ENCODE measurements around the gene CDC42SE2.
"Not testable (repeated sequence)": the region's sequence is repeated elsewhere in the genome, so short reads cannot be mapped to it uniquely, and the experiment has no call there.

The CDC42SE2 gene

DNA sequence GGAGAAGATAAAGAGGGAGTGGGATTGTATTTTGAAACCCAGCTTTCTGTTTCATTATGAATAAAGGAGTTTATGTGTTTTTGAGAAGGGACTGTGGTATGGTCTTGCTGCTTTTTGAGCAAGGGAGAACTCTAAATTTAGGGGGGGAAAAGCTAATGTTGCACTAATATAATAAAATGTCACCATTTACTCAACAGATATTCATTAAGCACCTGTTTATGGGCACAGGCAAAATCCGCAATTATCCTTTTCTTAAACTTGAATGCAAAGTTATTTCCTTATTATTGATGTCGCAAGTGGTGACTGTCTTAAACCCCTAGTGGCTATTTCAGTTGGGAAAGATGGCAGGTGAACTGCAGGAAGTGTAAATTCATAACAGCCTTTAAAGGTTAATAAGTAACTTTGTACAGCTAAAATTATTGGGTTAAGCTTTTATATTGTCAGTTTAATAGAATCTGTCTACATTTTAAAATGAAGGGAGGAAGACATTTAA lies 1.5 kb downstream of the CDC42SE2 start:
- H3K4me3 ChIP-seq (ENCODE audit: control insufficient read depth, low read depth, low read length) = peak overlapping the region; percentile 79
- no peak for DNase-seq (ENCODE audit: low read depth)
- TF ChIP-seq, protein P1, sequence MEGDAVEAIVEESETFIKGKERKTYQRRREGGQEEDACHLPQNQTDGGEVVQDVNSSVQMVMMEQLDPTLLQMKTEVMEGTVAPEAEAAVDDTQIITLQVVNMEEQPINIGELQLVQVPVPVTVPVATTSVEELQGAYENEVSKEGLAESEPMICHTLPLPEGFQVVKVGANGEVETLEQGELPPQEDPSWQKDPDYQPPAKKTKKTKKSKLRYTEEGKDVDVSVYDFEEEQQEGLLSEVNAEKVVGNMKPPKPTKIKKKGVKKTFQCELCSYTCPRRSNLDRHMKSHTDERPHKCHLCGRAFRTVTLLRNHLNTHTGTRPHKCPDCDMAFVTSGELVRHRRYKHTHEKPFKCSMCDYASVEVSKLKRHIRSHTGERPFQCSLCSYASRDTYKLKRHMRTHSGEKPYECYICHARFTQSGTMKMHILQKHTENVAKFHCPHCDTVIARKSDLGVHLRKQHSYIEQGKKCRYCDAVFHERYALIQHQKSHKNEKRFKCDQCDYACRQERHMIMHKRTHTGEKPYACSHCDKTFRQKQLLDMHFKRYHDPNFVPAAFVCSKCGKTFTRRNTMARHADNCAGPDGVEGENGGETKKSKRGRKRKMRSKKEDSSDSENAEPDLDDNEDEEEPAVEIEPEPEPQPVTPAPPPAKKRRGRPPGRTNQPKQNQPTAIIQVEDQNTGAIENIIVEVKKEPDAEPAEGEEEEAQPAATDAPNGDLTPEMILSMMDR (IDR thresholded peaks at IDR 0.05; ENCODE audit: control insufficient read depth, insufficient read depth, low read depth, low read length, missing control alignments) = peak; percentile 28

DNA sequence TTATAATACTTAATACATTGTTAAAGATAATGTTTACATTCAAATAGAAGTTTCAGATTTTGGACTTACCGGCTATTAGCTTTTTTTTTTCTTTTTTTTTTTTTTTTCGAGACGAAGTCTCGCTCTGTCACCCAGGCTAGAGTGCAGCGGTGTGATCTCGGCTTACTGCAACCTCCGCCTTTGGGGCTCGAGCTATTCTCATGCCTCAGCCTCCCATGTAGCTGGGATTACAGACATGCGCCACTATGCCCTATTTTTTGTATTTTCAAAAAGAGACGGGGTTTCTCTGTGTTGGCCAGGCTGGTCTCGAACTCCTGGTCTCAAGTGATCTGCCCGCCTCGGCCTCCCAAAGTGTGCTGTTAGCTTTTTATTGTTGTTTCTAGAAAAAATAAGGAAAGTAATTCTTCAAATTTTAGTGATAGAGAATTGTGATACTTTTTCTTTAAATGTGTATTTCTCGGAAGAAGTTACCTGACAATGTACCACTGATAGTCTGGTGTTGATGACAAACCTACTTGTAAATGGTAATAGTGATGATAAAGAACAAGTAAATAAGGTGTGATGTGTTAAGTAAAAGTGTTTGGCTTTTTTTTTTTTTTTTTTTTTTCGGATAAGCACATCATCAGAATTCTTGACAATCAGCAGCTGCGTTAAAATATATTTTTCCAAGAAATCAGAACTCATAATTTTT lies 2.7 kb downstream of the CDC42SE2 start:
- TF ChIP-seq, protein P1 (IDR thresholded peaks at IDR 0.05; ENCODE audit: control insufficient read depth, insufficient read depth, low read depth, low read length, missing control alignments) = no peak
- no peak overlapping the region for H3K4me3 ChIP-seq (ENCODE audit: control insufficient read depth, low read depth, low read length)
- no peak for DNase-seq (ENCODE audit: low read depth)

DNA sequence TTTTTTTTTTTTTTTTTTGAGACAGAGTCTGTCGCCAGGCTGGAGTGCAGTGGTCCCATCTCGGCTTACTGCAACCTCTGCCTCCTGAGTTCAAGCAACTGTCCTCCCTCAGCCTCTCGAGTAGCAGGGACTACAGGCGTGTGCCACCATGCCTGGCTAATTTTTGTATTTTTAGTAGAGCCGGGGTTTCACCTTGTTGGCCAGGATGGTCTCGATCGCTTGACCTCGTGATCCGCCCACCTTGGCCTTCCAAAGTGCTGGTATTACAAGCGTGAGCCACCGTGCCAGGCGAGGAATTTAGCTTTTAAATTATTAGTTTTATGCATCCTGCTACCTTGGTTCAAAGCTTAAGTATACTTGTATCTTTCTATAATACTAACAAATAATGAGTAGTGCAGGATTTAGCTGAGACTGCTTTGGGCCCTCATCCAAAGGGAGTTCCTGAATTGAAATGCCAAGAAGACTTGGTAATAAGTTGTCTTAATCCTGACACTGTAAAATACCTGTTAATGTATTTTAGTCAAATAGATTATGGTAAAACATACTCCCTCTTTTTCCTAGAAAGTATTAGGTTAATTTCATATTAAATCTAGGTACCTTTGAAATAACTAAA lies 5.0 kb downstream of the CDC42SE2 start:
- DNase-seq (ENCODE audit: low read depth) = no peak
- no peak overlapping the region for H3K4me3 ChIP-seq (ENCODE audit: control insufficient read depth, low read depth, low read length)
- TF ChIP-seq, protein P1 (IDR thresholded peaks at IDR 0.05; ENCODE audit: control insufficient read depth, insufficient read depth, low read depth, low read length, missing control alignments) = no peak

DNA sequence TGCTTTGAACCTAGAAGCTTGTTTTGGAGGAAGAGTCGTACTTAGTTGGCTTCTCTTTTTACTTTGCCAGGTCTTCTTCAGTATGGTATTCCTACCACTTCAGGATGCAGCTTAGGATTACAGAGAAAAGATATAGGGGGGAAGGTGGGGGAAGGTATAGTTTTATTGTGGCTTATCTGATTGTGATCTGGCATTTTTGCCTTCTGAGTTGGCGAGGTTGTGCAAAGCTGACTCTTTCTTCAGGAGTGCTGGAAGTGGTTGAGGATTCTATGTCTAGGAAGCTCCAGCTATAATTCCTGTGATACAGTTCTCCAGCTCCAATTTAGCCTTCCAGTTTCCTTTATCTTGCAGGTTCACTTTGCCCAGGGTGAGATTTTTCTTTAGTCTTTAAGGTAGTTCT lies 7.0 kb downstream of the CDC42SE2 start:
- no peak overlapping the region for H3K4me3 ChIP-seq (ENCODE audit: control insufficient read depth, low read depth, low read length)
- DNase-seq (ENCODE audit: low read depth) = no peak
- TF ChIP-seq, protein P1 (IDR thresholded peaks at IDR 0.05; ENCODE audit: control insufficient read depth, insufficient read depth, low read depth, low read length, missing control alignments) = no peak

DNA sequence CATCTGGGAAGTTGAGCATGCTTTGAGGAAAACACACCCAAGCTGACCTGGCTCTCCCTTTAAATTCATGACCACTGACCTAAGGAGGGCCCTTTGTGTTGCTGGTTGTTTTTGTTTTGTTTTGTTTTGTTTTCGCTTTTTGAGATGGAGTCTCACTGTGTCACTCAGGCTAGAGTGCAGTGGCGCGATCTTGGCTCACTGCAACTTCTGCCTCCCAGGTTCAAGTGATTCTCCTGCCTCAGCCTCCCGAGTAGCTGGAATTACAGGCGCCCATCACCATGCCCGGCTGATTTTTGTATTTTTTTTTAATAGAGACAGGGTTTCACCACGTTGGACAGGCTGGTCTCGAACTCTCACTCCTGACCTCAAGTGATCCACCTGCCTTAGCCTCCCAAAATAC lies 8.0 kb downstream of the CDC42SE2 start:
- not testable (repeated sequence) for H3K4me3 ChIP-seq (ENCODE audit: control insufficient read depth, low read depth, low read length); DNase-seq (ENCODE audit: low read depth)

DNA sequence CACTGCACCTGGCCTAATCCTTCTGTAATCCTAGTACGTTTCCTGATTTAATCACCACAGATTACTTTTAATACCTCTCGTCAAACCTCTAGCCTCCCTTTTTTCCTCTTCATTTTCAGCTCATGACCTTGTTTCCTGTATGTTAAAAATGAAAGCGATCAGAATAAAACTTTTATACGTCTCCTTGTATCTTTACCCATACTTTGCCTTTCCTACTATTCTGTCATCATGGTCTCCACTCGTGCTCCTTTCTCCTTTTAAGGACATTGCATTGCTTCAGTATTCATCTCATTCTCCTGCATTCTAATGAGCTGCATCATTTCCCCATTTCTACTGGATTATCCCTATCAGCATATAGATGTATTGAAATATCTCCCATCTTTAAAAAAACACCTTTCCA lies 8.5 kb downstream of the CDC42SE2 start:
- H3K4me3 ChIP-seq (ENCODE audit: control insufficient read depth, low read depth, low read length) = no peak overlapping the region
- TF ChIP-seq, protein P1 (IDR thresholded peaks at IDR 0.05; ENCODE audit: control insufficient read depth, insufficient read depth, low read depth, low read length, missing control alignments) = no peak
- DNase-seq (ENCODE audit: low read depth) = no peak

DNA sequence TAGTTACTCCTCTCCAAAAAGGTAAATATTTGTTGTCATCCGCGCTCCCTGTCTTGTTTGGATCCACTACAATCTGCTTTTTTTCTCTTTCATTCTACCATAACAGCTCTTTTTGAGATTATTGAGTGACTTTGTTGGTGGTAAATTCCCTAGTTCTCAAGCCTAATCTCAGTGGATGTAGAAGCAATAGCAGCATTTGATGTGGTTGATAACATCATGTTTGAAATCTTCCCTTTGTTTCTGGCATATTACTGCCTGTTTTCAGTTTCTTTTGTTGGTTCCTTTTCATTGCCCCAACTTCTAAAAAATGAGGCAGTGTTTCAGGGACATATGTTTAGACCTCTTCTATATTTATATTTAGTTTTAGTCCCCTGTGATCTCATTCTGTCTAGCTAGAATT lies 8.9 kb downstream of the CDC42SE2 start:
- DNase-seq (ENCODE audit: low read depth) = no peak
- TF ChIP-seq, protein P1 (IDR thresholded peaks at IDR 0.05; ENCODE audit: control insufficient read depth, insufficient read depth, low read depth, low read length, missing control alignments) = no peak
- H3K4me3 ChIP-seq (ENCODE audit: control insufficient read depth, low read depth, low read length) = no peak overlapping the region

Measured in AG09309 (cell line).